HG02884 (cell line): ENCODE results near the gene MTA3.
A peak's percentile ranks its signal among the peaks of the same experiment; 100 is the strongest.

Experiments used
- ATAC-seq: cut with Tn5 transposase; IDR thresholded peaks from one replicate; pipeline ENCODE4 v1.9.1; 2021; ENCODE audit warnings: mild to moderate bottlenecking, moderate library complexity; ENCODE audit not compliant: unreplicated experiment

The MTA3 gene

DNA sequence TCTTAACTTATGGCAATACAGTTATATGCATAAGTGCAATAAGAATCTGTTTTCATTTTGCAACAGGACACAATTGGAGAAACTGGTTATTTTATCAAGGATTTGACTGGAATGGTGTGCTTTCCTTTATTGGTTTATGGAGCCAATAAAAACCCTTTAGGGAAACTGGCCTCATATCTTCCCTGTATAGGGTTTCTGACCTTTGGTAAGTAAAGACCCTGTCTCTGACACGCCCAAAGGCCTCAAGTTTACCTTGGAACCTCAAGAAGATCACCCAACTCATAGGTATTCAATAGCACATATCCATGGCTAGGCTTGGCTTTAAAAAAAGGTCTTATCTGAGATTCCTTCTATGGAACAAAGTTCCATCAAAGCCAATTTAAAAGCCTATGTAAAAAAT is 212.7 kb downstream of the MTA3 start:
- no peak for ATAC-seq

DNA sequence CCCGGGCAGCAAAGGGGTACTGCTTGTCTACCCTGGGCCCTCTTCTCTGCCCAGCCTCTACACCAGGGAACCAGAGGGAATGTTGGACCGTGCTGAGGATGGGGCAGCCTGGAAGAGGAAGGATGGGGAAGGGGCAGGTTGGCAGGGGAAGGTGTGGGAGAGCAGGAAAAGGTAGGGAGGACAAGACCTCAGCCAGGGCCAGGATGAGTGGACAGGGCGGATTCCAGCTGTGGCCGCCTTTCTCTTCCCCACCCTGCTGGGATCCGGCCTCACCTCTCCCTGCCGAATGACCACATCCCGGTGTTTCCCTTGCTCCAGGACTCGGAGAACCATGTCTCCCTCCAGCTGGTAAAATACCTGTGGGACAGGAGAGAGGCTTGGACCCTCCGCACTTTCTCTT is 215.1 kb downstream of the MTA3 start:
- ATAC-seq: no peak

DNA sequence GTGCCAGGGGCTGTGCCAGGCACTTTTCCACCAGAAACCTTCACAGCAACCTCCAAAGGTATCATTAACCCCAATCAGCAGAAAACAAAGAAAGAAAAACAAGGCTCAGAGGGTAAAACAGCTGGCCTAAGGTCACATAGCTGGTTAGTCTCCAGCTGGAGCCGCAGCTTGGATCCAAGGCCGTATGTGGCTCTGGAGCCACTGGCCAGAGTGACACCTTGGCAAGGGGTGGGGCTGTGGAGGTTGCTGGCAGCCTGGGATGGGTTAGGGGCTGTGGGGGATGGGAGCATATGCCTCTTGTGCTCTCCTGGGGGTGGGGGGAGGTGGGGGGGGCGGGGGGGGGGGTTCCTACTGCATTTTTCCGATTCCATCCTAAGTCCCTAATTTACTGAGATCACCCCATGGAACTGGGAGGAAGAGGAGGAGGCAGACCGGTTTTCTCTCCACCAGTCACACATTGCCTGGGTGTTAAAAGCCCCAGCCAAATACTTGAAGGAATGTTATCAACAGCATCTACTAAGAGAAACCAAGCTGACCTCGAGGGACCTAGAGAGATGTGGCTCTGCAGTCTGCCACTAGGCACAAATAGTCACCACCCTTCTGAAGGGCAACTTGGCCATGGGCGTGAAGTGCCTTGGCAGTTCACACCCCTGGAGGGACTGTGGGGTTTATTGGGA is 215.9 kb downstream of the MTA3 start:
- ATAC-seq: no peak

DNA sequence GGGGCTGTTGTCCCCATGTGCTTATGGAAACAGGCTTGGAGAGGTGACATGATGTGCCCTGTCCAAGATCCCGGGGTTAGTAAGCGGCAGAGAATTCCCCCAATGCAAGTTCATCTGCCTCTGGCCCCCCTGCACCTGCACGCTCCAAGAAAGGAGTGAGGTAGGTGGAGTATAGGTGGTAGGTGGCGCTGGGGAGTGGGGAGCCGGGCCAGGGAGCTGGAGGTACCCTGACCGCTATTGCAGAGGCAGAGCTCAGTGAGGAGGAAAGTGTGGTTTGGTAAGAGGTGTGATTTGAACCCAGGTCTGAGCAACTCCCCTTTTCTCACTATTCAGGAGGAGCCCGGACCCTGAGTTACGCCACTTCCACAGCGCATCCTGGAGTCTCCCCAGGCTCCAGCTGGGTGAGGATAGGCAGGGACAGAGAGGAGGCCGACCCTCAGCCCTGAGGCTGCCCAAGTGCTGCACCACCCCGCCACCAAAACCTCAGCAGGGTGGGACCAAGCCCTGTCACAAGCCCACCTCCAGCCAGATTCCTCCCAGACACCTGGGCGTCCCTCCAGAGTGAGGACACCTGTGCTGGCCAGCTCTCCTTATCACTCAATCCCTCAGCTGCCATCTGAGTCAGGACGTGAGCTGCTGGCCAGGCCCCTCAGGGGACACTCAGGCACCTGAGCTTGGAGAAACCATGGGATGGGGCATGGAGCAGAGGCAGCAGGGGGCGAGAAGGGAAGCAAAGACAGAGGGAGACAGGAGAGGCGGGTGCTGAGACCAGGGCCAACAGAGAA is 218.3 kb downstream of the MTA3 start:
- no peak for ATAC-seq

DNA sequence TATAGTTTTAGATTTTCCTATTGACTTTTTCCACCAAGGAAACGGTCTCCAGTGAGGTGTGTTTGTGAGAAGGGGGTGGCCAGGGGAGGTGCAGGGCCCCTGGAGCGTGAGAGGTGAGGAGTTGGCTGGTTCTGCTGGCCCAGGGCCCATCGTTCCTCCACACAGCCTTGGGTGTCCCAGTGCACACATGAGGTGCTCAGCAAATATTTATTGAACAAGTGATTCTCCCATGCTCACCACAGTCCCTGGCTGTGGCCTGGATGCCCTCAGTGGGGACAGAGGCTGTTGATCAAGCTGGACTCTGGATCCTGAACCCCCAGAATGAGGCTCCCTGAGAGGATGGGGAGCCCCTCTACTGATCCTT is 219.0 kb downstream of the MTA3 start:
- no peak for ATAC-seq

DNA sequence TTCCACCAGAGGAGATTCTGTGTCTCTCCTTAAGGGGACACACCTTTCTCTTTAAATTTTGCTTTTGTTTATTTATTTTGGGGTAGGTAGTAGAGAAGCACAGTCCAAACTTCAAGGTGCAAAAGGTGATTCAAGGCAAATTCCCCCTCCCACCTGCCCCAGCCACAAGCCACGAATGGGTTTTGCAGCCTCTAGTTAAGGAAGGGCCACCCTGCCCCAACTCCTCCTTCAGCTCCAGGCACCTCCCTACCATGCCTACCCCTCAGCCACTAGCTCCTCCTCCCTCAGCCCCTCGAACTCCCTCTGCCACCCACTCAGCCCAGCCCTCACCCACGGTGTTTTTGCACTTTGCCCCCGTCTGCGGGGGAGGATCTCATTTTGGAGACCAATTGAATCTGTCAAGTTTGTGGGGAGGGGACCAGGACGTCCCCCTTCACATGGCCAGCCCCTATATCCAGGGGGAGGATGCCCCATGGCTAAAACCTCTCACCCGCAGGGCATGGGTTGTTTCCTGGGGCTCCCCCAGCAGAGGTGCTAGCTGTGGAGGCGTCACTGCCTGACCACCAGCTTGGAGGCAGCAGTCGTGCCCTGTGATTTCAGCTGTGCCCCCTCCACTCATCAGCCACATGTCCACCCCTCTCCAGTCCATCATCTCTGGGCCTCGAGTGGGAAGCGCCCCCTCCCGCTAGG is 219.5 kb downstream of the MTA3 start:
- no peak for ATAC-seq

DNA sequence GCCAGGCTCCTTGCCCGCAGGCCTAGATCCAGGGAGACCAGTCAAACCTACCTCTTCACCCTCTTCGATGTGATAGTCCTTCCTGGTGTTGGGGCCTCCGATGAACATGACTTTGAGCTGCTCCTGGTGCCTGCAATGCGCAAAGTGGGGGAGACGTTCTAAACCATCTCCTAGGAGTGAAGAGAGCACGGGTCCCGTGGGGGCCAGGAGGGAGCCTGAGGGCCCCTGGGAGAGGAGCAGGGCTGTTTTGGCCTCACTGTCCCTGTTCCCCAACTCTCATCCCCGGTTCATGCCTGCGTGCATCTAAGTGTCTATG is 220.0 kb downstream of the MTA3 start:
- ATAC-seq: no peak

DNA sequence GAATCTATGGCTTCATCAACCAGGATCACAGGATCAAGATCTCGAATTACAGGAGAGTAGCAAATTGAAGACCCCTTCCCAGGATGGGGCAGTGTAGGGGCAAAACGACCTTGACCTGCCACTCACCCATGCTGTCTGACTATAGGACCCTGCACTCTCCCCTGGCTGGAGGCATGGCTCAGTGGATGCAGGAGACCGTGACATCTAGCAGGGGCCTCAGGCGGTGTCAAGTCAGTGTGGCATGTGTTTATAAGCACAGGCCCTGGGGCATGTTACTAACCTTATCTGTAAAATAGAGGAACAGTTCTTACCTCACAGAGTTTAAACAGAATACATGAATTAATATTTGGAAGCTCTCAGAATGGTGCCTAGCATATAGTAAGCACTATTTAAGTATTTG is 220.4 kb downstream of the MTA3 start:
- no peak for ATAC-seq

DNA sequence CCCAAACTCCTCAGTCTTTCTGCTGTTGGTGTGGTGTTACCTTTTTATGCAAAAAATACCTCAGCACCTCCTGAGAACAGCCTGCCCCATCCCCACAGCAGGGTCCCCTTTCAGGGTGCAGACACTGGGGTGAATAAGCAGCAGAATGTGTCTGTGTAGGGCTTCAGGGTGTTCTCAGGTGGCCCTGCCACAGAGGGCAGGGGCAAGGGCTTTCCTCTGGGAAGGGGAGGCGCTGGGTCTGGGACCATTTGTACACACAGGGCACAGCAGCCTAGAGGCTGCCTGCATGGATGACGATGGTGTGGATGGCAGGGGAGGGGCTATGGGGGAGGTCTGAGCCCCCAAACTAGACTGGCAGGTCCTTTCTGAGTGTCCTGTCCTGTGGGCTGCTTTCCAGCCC is 221.3 kb downstream of the MTA3 start:
- no peak for ATAC-seq

DNA sequence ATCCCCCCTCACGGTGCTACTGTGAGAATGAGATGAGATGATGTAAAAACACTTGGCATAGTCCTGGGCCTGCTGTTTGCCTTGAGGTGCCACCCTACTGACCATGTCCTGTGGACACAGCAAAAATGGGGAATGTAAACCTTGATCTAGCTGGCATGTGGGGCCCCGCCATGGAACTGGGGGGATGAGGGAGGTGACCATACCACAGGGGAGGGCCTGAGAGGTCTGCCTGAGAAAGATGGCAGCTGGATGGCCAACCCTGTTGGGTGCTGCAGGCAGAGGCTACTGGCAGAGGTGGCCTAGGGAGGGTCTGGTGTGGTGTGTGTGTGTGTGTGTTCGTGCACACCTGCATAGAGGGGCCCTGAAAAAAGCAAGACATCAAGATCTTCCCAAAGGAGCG is 223.2 kb downstream of the MTA3 start:
- no peak for ATAC-seq

DNA sequence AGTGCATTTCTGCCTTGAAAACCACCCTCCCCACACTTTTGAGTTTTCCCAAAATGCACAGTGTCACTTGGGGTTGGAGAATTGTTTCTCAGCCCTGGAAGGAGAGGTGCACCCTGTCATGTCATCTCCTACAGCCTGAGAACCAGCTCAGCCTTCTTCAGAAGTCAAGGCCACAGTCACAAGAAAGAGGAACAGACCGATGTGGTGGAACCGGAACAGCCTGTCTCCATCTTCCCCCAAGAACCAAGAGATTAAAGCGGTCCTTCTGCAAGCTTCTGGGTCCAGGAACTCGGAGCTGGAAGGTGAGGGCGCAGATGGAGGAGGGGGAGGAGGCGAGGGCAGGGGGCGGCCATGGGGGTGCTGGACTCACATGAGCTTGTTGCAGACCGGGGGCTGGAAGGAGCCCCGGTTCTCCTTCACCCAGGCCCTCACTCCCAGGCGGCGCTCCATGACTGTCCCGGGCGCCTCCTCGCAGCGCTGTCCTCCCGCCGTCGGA is 223.7 kb downstream of the MTA3 start:
- no peak for ATAC-seq

DNA sequence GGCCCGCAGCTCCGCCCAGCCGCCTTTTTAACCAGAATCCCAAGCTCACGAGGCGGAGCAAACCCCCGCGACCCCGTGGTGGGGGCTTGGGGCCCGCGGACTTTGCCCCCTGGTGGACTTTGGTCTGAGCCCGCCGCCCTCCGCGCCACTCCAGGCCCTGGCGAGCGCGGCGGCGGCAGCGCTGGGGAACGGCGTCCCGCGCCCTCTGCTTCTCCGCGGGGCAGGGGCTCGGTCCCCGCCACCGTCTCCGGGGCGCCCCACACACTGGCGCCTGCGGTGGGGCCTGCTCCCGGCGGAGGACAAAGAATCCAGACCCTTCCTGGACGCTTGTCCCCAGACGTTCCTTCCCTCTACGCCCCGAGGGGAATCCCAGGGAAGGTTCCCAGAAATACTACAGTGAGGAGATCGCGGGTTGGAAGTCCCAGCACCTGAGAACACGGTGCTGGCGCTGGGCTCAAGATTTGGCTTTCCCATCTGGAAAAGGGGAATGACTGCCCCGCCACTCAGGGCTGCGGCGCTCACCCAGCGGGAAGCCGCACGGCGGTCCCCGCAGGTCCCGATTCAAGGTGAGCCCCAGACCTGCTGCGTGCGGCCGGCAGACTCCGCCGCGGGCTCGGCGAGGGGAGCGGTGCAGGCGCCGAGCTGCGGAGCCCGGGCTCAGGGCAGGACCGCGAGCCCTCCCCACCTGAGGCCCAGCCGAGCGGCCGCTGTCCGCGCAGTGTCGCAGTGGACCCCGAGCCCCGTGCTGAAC is 224.3 kb downstream of the MTA3 start, which contains the start of gene HAAO:
TSS of gene HAAO (minus strand) at position 1 of the 751 bp plus-strand sequence. CDS start 47 bp downstream, outside the sequence.
- no peak for ATAC-seq

DNA sequence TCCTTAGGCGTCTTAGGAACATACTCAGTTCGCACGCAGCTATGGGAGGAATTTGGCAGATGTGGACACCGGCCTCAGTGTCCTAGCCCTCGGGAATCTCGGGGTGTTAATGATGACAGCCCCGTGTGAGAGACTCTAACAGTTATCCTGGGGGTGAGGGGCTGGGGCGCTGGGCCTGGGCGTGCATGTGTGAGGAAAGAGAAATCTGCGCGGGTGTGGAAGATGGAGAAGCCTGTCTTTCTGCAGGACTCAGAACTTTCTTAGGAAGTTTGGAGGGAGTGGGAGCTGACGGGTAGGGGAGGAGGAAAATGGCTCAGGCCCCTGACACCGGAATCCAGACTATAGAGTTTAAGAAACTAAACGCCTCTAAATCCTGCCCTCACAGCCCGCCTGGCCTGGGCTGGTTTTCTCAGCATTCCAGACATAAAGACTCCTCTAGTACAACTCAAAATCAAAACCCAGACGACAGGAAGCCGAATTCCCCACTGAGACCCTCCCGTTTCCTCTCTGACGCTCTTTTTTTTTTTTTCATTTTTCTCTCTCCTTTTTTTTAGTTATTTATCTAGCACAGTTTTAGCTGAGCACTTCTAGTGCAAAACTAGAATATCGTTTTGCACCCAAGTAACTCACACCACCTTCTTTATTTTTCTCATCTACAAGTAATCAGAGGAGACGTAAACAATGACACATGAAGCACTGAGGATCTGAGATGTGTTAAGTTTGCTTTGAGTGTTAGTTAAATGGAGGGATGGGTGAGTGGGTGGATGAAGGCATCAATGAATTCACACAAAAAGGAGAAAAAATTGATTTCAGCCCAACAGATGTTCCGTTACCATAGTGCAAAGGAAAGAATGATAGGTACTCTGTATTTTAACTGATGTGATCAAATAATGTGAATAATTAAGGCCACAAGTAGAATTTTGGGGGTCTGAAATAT is 225.2 kb downstream of the MTA3 start:
- ATAC-seq: no peak

DNA sequence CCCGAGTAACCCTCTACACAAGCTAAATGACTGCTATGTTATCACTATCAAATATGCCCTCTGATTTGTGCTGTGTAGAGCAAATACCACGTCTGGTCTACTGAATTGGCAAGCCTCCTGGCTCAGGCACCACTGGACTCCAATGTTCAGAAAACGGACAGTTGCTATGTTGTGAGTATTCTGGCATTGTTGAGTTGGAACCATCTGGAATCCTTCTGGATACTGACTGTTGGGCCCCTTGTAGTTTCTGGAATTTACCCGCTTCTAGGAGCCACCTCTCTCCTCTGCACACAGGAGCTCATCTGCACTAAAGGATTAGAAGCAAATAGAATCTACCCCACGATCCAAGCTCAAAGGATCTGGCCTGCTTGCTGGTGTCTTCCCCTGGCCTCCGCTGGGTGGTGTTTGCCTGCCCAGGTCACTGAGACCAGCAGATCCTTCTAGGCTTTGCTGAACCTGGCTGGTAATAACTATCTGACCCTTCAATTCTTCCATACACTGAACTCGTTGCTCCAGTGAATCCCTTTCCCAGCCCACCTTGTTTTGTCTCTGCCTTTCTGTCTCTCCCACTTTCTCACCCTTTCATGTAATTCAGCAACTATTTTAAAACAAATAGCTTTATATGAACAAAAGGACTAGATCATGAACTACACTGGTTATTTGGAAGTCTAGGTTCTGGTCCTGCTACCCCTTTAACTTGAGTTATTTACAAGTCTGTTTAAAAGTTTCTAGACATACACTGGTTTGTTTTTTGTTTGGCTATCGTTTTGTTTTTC is 226.0 kb downstream of the MTA3 start:
- ATAC-seq: no peak

DNA sequence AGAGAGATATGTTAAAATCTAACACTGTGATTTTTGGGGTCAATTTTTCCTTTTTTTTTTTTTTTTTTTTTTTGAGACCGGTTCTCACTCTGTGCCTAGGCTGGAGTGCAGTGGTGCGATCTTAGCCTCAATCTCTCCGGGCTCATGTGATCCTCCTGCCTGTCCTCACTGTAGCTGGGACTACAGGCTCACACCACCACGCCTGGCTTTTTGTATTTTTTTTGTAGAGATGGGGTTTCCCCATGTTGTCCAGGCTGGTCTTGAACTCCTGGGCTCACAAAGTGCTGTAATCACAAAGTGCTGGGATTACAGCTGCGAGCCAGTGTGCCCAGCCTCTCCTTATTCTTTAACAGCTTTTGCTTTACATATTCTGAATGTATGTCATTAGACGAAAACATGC is 226.8 kb downstream of the MTA3 start:
- ATAC-seq: no peak

DNA sequence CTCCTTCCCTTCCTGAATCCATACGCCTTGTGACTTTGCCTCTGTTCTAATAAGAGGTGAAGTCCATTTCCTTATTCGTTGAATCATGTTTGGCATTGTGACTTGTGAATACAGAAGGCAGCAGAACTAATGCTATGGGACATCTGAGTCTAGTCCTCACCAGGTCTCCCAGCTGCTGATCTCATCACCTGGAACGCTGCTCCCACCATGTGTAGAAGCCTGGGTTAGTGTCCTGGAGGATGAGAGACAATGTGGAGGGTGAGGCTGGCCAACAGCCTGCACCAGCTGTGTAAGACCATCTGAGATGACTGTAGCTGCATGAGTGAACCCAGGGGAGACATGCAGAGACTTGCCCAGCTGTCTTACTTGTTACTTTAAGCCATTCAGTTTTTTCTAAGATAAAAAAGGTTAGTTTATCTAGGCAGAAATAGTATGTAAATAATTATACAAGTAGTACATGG is 227.4 kb downstream of the MTA3 start:
- ATAC-seq: no peak

DNA sequence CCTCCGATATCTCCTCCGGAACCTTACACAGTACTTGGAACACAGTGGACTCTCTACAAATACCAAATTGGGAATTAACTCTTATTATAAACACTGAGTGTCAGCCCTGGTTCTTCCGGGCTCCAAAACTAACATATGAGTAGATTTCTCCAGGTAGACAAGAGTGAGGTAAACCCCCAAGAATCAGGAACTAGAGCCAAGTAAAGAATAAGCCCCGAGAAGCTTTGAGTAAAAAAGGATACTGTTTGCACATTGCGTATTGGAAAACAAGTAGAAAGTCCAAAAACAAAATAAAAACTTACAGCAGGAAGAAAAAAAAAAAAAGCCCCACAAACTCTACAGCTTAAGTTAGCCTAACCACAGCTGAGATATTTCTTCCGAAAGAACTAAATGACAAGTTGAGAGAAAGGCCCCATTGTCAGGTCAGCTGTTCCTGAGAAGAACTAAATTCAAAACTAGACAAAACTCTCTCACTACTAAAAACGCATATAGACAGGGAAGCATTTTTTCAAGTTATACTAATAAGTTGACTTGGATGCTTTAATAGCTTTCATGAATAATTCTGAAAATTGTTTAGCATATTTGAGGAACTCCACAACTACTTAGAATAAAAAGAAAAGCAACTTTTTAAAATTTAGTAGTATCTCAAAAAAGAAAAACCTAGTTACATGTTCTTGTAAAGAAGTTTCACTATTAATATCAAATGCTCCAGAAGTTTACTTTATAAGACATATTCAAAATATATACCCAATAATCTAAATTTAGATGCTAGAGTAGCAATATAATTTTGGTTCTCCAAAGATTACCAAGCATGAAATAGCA is 228.2 kb downstream of the MTA3 start:
- ATAC-seq: peak; percentile 40

DNA sequence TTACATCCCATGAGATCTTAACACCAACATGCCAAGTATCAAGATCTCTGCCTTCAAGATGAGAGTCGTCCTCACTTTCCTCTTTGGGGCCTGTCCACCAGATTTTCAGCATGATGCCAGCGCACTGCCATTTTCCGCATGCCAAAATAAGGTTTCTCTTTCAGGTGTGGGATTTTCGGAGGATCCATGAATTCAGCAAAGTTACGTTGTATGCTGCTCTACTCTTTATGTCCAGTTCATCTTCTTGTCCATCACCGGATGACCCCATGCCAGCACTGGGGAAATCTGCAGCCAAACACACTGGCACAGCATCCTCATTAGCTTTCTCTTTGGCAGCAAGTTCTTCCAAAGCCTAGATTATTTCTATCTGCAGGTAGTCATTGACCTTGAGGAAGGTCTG is 228.8 kb downstream of the MTA3 start:
- ATAC-seq: no peak
